ENCODE data around the gene FHAD1. TPM values are rescaled to one million over a fixed set of nuclear protein-coding genes. Genes with fewer than 3 reads are reported as not detected.

The FHAD1 gene
- total and polyA plus RNA-seq, 11 donors: 0.06 to 1.1 (median 0.12) TPM; not detected in 4

DNA sequence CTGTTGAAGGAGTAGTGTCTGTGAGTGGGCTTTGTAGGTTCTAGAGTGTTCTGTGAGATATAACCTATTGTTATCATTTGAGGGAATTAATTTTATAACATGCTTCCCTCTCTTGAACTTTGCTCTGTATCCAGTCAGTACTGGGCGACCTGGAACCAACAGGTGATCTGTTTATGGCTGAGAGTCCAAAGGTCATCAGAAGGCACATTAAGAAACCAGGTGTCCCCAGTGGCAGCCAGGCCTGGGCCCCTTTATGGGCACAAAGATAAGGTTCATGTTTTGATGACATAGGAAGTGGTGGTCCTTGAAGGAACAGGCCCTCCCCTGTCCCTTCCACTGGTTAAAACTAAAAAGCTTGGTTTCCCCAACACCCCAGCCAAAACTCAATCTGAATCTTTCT lies 61.1 kb downstream of the FHAD1 start:
- TF ChIP-seq CTCF (IDR thresholded peaks at IDR 0.05) (no peak), POLR2A (IDR thresholded peaks at IDR 0.05) (no peak)
- WGBS, 4 donors: 76 to 92% (median 81%) methylated on average over 1 of the region's 1 CpG
- intact Hi-C loops (cut with DNase I): loop anchor here in 1 of 10 donors (5.0 kb wide), 1 partner anchor 181 kb away; no protein-coding TSS in a partner anchor

GRCh38 chr1:15308621-15309027 lies 61.6 kb downstream of the FHAD1 start:
- 71 to 92% (median 84%) methylated on average over 3 to 6 of the region's 6 CpGs for WGBS, 4 donors
- H3K4me1 ChIP-seq: peaks cover 0 to 6% (median 0%) of the 10 kb centered on the region in 12 donors
- H3K4me3 ChIP-seq: no peak overlapping the region
- no peaks in the 10 kb centered on the region for H3K36me3 ChIP-seq
- no peak overlapping the region for H3K27ac ChIP-seq
- intact Hi-C loops (cut with DNase I): loop anchor here in 1 of 10 donors (5.0 kb wide), 1 partner anchor 181 kb away; no protein-coding TSS in a partner anchor
- no peaks in the 10 kb centered on the region for H3K27me3 ChIP-seq
- H3K9me3 ChIP-seq: peaks cover 0 to 4% (median 0%) of the 10 kb centered on the region in 12 donors
- ATAC-seq (no peak), DNase-seq (no peak)
- no peak for TF ChIP-seq CTCF (IDR thresholded peaks at IDR 0.05)
- no peak for TF ChIP-seq POLR2A (IDR thresholded peaks at IDR 0.05)

More for the DNA sequence above, 61.1 kb downstream of the FHAD1 start:
- peaks cover 0 to 4% (median 0%) of the 10 kb centered on the region in 12 donors for H3K9me3 ChIP-seq
- H3K4me1 ChIP-seq: peaks cover 0 to 6% (median 0%) of the 10 kb centered on the region in 12 donors
- no peak for ATAC-seq
- H3K27me3 ChIP-seq: no peaks in the 10 kb centered on the region
- no peak overlapping the region for H3K27ac ChIP-seq
- no peak overlapping the region for H3K4me3 ChIP-seq
- no peaks in the 10 kb centered on the region for H3K36me3 ChIP-seq
- no peak for DNase-seq

DNA sequence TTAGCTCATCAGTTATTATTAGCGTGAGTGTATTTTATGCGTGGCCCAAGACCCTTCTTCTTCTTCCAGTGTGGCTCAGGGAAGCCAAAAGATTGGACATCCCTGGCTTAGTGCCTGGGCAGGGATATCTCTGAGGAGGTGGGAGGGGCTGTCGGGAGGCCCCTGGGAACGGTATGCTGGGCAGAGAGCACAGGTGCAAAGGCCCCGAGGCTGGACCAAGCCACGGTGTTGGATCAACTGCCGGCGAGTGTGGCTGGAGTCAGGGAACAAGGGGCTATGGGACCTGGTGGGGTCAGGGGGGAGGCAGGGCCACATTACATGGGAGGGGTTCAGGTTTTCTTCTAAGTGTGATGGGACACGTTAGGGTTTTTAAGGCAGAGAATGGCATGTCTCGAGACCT lies 62.7 kb downstream of the FHAD1 start:
- no peaks in the 10 kb centered on the region for H3K36me3 ChIP-seq
- intact Hi-C loops (cut with DNase I): loop anchor here in 1 of 10 donors (5.0 kb wide), 1 partner anchor 182 kb away; no protein-coding TSS in a partner anchor
- H3K9me3 ChIP-seq: peaks cover 0 to 4% (median 0%) of the 10 kb centered on the region in 12 donors
- no peak overlapping the region for H3K27ac ChIP-seq
- WGBS, 4 donors: 82 to 86% (median 84%) methylated on average over 10 of the region's 10 CpGs
- no peak overlapping the region for H3K4me3 ChIP-seq
- ATAC-seq (no peak), DNase-seq (no peak)
- peaks cover 0 to 3% (median 0%) of the 10 kb centered on the region in 12 donors for H3K4me1 ChIP-seq
- H3K27me3 ChIP-seq: no peaks in the 10 kb centered on the region
- no peak for TF ChIP-seq CTCF (IDR thresholded peaks at IDR 0.05)
- TF ChIP-seq POLR2A (IDR thresholded peaks at IDR 0.05): no peak

GRCh38 chr1:15310544-15310943 lies 63.5 kb downstream of the FHAD1 start:
- intact Hi-C loops (cut with DNase I): no loop called here
- ATAC-seq: no peak
- WGBS, 4 donors: 90 to 95% (median 93%) methylated on average over 6 to 7 of the region's 7 CpGs

More at GRCh38 chr1:15310544-15310943, 63.5 kb downstream of the FHAD1 start:
- Histone ChIP-seq H3K9me3 (peaks cover 0 to 4% (median 0%) of the 10 kb centered on the region in 12 donors), H3K4me3 (no peak overlapping the region), H3K27me3 (no peaks in the 10 kb centered on the region), H3K4me1 (no peaks in the 10 kb centered on the region), H3K27ac (no peak overlapping the region), H3K36me3 (no peaks in the 10 kb centered on the region)
- no peak for DNase-seq
- TF ChIP-seq POLR2A (IDR thresholded peaks at IDR 0.05) (no peak), CTCF (IDR thresholded peaks at IDR 0.05) (no peak)
